ENCODE results near the gene RRP36.

The RRP36 gene

GRCh38 chr6:43076464-43077332, 55.3 kb downstream of the RRP36 start:
- Histone ChIP-seq H3K79me2 (ENCODE audit: insufficient read depth, low read length) (no peaks in the 10 kb centered on the region), H4K20me1 (ENCODE audit: insufficient read depth, low read length) (no peaks in the 10 kb centered on the region), H3K9me2 (ENCODE audit: low read depth, low read length) (no peaks in the 10 kb centered on the region), H3K9me3 (ENCODE audit: low read length) (no peaks in the 10 kb centered on the region), H3F3A (ENCODE audit: insufficient read depth, low read length) (no peaks in the 10 kb centered on the region), H3K4me2 (ENCODE audit: low read length) (peak overlapping the region; percentile 51), H3K36me3 (ENCODE audit: insufficient read depth, low read length) (no peaks in the 10 kb centered on the region), H2AFZ (ENCODE audit: low read length) (no peak overlapping the region), H3K4me3 (ENCODE audit: low read depth, low read length, poor library complexity, severe bottlenecking) (peak overlapping the region; percentile 50), H3K27me3 (ENCODE audit: insufficient read depth, low read length) (no peaks in the 10 kb centered on the region), H3K4me1 (ENCODE audit: insufficient read depth, low read length, severe bottlenecking) (peaks cover 8% of the 10 kb centered on the region), H3K9ac (ENCODE audit: low read length) (no peak overlapping the region; the same call in 1 of the 2 replicates), H3K27ac (ENCODE audit: low read depth, low read length, poor library complexity, severe bottlenecking) (no peak overlapping the region)
- TF ChIP-seq EZH2 (IDR thresholded peaks at IDR 0.05; ENCODE audit: borderline replicate concordance, low read length): peak; percentile 28; the same call in 1 of the 2 replicates
- TF ChIP-seq, protein P1, sequence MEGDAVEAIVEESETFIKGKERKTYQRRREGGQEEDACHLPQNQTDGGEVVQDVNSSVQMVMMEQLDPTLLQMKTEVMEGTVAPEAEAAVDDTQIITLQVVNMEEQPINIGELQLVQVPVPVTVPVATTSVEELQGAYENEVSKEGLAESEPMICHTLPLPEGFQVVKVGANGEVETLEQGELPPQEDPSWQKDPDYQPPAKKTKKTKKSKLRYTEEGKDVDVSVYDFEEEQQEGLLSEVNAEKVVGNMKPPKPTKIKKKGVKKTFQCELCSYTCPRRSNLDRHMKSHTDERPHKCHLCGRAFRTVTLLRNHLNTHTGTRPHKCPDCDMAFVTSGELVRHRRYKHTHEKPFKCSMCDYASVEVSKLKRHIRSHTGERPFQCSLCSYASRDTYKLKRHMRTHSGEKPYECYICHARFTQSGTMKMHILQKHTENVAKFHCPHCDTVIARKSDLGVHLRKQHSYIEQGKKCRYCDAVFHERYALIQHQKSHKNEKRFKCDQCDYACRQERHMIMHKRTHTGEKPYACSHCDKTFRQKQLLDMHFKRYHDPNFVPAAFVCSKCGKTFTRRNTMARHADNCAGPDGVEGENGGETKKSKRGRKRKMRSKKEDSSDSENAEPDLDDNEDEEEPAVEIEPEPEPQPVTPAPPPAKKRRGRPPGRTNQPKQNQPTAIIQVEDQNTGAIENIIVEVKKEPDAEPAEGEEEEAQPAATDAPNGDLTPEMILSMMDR (IDR thresholded peaks at IDR 0.05; ENCODE audit: low read length): no peak

DNA sequence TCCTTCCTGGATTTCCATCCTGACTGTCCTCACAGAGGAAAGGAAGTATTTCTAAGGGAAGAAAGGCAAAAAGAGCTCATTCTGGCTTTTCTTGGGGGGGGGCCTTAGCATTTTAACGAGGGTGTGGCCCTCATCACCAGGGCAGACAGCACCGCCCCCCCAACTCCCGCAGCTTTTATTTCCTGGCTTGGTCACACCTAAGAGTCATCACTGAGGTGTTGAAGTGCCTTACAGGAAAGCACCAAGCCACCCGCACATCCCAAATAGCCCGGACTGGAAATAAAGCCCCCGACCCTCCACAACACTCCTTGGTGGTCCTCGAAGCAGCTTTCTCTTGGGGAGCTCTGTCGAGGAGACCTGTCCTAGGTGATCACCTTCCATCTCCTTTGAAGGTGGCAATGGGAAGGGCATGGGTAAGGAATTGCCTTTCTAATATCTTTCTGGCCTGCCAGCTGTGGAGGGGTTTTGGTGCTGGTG, 55.9 kb downstream of the RRP36 start:
- H3K4me1 ChIP-seq (ENCODE audit: insufficient read depth, low read length, severe bottlenecking): peaks cover 8% of the 10 kb centered on the region
- no peaks in the 10 kb centered on the region for H3K36me3 ChIP-seq (ENCODE audit: insufficient read depth, low read length)
- TF ChIP-seq, protein P1 (IDR thresholded peaks at IDR 0.05; ENCODE audit: low read length): no peak
- TF ChIP-seq EZH2 (IDR thresholded peaks at IDR 0.05; ENCODE audit: borderline replicate concordance, low read length): no peak
- H3K79me2 ChIP-seq (ENCODE audit: insufficient read depth, low read length): no peaks in the 10 kb centered on the region
- H3K9me2 ChIP-seq (ENCODE audit: low read depth, low read length): no peaks in the 10 kb centered on the region
- H3K27ac ChIP-seq (ENCODE audit: low read depth, low read length, poor library complexity, severe bottlenecking): no peak overlapping the region
- H3K9ac ChIP-seq (ENCODE audit: low read length): no peak overlapping the region
- H2AFZ ChIP-seq (ENCODE audit: low read length): no peak overlapping the region
- H3K27me3 ChIP-seq (ENCODE audit: insufficient read depth, low read length): no peaks in the 10 kb centered on the region
- peak overlapping the region; percentile 51; the same call in 1 of the 2 replicates for H3K4me2 ChIP-seq (ENCODE audit: low read length)
- no peaks in the 10 kb centered on the region for H3K9me3 ChIP-seq (ENCODE audit: low read length)
- no peaks in the 10 kb centered on the region for H3F3A ChIP-seq (ENCODE audit: insufficient read depth, low read length)
- no peak overlapping the region for H3K4me3 ChIP-seq (ENCODE audit: low read depth, low read length, poor library complexity, severe bottlenecking)
- no peaks in the 10 kb centered on the region for H4K20me1 ChIP-seq (ENCODE audit: insufficient read depth, low read length)

DNA sequence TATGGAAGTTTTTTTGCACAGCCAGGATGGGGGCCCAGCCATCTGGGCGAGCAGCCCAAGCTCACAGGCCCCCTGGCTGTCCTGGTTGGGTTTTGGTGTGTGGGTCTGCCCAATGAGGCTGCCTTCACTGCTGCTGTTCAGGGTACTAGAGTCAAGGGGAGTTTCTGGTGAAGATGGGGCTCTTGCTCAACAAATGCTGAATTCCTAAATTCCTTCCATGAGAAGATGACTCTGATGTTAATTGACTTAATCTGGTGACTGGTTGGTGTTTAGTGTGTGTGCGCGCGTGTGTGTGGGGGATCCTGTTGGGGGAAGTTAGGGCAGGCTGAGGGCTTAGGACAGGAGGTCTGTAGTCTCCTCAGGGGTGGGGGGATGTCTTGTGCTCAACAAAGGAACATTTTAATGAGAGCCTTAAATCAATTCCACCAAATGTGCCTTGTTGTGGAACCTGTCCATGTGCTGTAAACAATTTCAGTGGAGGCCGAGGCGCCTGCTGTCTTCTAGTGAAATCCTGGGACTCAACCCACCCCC, 56.6 kb downstream of the RRP36 start:
- H4K20me1 ChIP-seq (ENCODE audit: insufficient read depth, low read length): no peaks in the 10 kb centered on the region
- no peaks in the 10 kb centered on the region for H3K36me3 ChIP-seq (ENCODE audit: insufficient read depth, low read length)
- no peak overlapping the region for H3K4me2 ChIP-seq (ENCODE audit: low read length)
- H3K9me3 ChIP-seq (ENCODE audit: low read length): no peaks in the 10 kb centered on the region
- H2AFZ ChIP-seq (ENCODE audit: low read length): no peak overlapping the region
- no peaks in the 10 kb centered on the region for H3K27me3 ChIP-seq (ENCODE audit: insufficient read depth, low read length)
- no peak overlapping the region for H3K4me3 ChIP-seq (ENCODE audit: low read depth, low read length, poor library complexity, severe bottlenecking)
- H3K4me1 ChIP-seq (ENCODE audit: insufficient read depth, low read length, severe bottlenecking): peaks cover 8% of the 10 kb centered on the region
- H3K27ac ChIP-seq (ENCODE audit: low read depth, low read length, poor library complexity, severe bottlenecking): no peak overlapping the region
- no peaks in the 10 kb centered on the region for H3K9me2 ChIP-seq (ENCODE audit: low read depth, low read length)
- no peaks in the 10 kb centered on the region for H3K79me2 ChIP-seq (ENCODE audit: insufficient read depth, low read length)
- H3F3A ChIP-seq (ENCODE audit: insufficient read depth, low read length): no peaks in the 10 kb centered on the region
- H3K9ac ChIP-seq (ENCODE audit: low read length): no peak overlapping the region
- TF ChIP-seq EZH2 (IDR thresholded peaks at IDR 0.05; ENCODE audit: borderline replicate concordance, low read length): no peak
- TF ChIP-seq, protein P1 (IDR thresholded peaks at IDR 0.05; ENCODE audit: low read length): no peak

Measured in OCI-LY1 (cell line).